NCI-H82 treated with DMSO at 0.1 percent for 48 hours (cell line): Measurements from ENCODE around the gene RAB7A.
"Not testable (repeated sequence)": the region's sequence is repeated elsewhere in the genome, so short reads cannot be mapped to it uniquely, and the experiment has no call there.

Source experiments
- DNase-seq: peaks from one replicate; lab custom pipeline; 2025; ENCODE audit not compliant: unreplicated experiment; lab: John Stamatoyannopoulos, UW

Gene RAB7A

DNA sequence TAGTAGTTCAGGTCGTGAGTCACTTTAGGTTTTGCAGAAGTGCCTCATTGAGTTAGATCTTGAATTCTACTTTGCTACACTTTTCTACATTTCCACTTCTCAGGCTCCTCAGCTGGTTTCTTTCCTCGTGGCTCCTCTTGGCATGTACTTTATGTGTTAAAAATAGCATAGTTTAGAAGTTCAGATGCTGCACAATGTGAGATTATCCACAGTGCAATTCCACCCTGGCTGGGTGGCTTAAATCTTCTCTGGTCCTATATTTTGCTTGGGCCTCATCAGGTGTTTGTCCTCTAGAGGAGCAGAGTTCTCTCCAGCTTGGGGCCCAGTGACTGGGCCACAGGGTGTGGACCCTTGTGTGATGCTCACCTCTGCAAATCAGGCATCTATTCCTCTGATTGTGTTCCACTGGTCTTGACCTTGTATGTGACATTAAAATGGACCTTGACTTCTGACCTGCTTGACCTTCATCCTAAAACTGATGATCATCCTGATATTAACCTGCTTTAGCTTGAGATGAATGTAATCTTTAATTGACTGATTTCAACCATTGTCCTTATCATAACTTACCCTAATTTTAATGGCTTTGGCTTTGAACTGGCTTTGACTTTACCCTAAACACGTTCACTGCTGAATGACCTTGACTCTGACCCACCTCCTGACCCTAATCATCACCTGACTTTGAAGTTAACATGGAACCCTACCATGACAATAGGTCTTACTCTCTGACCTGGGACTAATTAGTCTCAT lies 89.5 kb downstream of the RAB7A start:
- no peak for DNase-seq

DNA sequence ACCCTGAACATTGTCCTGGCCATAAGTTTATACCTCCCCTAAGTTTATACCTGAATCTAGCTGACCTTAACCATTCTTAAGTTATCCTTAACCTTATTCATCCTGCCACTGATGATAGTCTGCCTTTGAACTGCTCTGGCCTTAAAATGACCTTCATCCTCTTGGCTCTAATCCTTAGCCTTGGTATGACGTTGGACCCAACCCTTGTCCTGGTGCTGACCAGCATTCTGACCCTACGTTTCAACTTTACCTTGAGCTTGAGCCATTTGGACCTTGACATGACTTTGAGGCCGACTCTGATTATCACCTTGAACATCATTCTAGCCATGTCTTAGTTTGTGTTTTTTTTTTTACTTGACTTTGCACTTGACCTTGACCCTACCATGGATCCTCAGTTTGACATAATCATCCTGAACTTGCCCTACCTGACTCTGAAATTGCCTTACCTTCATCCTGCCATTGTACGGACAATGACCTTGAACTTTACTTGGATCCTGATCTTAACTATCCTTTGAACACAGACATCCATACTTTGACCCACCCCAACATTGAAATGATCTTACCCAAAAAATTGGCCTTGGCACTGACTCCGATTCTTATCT lies 92.3 kb downstream of the RAB7A start:
- DNase-seq = no peak

GRCh38 chr3:128820252-128820839 lies 94.4 kb downstream of the RAB7A start:
- no peak for DNase-seq

DNA sequence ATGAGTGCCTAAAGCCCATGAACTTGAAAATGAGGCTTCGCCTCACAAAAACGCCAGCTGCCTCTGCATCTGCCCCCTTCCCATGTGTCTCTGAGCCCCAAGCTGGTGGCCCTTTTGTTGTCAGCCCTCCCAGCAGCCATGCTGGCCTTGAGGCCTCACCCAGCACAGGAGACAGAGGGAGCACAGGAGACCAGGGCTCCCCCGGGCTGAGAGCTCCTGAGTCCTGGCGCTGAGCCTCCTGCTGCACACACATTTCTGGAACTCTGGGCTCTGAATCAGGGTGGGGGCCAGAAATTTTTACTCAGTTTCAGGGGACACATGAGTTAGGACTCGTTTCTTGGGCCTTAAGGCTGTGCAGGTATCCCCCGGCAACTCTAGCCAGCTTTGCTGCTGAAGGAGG lies 97.0 kb downstream of the RAB7A start:
- no peak for DNase-seq

DNA sequence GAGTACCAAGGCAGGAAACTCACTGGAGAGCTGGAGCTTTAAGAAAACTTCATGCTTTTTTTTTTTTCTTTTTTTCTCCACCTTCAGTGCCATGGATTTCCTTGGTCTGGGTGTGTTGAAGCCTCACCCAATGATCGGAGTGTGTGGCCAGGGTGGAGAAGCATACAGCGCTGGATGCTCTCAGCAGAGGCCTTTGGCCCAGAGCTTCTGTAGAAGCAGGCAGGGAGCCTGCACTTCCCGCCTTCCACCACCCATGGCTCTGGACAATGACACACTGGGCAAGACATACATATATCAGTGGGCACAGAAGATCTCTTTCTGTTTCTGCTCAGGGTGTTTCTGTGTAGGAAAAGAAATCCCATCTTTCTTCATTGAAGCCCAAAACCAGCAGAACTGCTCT lies 97.6 kb downstream of the RAB7A start:
- no peak for DNase-seq

DNA sequence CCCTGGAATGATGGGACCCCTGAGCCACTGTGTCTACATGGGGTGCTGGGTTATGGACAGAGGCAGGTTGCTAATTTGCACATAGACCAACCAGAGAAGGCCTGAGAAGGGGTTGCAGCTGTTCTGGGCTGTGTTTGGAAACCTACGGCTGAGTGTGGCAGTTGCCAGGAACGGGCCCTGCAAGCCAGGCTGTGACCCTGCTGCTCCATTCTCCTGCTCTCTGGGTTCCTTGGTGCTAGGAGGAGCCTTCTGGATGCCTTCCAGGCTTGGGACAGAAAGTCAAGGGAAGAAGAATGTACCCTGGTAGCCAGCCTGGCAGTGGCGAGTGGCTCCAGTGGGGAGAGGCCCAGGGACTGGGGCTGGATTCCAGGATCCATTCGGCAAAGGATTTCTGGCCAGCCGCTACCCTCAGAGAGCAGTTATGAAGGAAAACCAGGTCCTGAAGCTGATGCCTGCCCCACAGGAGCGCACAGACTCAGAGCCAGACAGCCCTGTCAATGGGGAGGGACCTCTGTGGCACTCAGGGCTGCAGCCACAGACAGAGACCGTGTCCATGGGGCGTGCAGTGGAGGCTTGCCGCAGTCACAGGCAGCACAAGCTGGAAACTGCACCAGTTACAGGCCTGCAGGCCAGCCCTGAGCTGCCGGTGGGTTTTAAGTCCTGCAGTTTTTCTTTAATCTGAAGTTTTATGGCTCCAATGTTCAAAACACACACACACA lies 98.3 kb downstream of the RAB7A start:
- no peak for DNase-seq

DNA sequence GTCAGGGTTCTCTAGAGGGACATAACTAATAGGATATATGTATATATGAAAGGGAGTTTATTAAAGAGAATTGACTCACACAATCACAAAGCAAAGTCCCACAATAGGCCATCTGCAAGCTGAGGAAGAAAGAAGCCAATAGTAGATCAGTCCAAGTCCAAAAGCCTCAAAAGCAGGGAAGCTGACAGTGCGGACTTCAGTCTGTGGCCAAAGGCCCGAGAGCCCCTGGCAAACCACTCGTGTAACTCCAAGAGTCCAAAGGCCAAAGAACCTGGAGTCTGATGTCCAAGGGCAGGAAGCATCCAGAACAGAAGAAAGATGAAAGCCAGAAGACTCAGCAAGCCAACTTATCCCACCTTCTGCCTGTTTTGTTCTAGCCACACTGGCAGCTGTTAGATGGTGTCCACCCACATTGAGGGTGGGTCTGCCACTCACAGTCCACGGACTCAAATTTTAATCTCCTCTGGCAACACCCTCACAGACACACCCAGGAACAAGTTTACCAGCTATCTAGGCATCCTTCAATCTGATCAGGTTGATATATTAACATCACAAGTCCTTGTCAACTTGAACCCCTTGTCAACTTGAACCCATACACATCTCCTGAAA lies 99.2 kb downstream of the RAB7A start:
- DNase-seq = no peak

DNA sequence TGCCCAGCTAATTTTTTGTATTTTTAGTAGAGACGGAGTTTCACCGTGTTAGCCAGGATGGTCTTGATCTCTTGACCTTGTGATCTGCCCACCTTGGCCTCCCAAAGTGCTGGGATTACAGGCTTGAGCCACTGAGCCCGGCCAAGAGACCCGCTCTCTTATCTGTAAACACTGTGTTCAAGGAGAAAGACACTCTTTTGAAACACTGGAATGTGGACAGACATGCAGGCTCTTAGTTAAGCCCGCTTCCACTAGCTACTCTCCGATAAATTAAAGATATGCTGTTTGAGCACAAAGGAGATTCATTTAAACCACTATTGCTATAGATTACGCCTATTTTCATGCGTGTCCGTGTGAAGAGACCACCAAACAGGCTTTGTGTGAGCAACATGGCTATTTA lies 103.1 kb downstream of the RAB7A start:
- DNase-seq = not testable (repeated sequence)

DNA sequence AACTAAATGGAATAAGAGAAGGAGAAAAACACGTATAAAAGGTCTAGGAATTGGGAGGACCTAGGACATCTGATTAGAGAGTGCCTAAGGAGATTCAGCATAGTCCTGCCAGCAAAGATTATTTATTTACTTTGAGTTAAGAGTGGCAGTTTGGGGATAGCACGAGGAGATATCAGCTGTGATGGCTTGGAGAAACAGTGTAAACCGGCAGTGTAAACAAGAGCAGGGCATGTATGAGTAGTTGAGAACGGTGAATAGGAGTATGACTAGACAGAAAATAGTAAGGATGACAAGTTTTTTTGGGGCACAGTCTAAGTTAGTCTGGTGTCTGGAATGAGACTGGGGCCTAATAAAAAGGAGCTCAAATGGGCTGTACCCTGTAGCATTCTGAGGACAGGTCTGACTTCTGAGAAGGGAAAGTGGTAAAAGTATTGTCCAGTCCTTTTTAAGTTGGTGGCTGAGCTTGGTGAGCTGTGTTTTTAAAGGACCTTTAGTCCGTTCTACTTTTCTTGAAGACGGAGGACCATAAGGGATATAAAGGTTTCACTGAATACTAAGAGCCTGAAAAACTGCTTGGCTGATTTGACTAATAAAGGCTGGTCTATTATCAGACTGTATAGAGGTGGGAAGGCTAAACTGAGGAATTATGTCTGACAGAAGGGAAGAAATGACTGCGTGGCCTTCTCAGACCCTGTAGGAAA lies 104.1 kb downstream of the RAB7A start:
- DNase-seq = not testable (repeated sequence)

GRCh38 chr3:128830762-128831161 lies 104.8 kb downstream of the RAB7A start:
- not testable (repeated sequence) for DNase-seq

DNA sequence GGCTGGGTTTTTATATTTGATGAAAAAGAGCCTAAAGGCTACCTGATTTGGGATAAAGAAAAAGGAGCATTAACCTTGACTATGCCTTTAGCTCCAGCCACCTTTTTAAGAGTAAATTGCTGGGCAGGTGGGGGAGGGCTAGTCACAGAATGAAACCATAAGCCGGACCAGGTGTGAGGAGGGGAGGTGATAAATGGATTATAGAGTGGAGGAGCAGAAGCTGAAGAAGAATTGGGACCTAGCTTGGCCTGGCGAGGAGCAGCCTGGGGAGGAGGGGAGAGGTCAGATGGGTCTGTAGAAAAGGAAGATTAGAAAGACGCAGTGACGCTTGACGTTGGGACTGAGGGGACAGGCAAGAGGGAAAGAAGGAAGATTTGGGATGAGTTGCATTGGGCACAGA lies 107.0 kb downstream of the RAB7A start:
- peak; percentile 67 for DNase-seq

DNA sequence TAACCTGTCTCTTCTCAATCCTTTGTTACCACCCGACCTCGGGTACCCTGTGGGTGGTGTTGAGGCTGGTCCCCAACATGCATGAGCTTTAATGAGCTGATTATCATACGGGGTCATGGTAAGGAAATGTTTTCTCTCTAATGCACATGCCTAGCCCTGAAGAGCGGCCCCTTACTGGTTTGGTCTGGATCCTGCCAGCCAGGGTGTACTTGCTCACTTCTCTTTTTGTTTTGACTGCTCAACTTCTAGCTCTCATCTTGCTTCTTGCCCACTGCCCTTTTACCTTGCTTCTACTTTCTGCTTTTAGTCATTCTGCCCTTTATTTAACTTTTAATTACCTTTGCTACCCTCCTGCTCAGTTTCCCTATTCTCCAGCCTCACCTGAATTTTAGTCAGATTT lies 109.1 kb downstream of the RAB7A start:
- no peak for DNase-seq

DNA sequence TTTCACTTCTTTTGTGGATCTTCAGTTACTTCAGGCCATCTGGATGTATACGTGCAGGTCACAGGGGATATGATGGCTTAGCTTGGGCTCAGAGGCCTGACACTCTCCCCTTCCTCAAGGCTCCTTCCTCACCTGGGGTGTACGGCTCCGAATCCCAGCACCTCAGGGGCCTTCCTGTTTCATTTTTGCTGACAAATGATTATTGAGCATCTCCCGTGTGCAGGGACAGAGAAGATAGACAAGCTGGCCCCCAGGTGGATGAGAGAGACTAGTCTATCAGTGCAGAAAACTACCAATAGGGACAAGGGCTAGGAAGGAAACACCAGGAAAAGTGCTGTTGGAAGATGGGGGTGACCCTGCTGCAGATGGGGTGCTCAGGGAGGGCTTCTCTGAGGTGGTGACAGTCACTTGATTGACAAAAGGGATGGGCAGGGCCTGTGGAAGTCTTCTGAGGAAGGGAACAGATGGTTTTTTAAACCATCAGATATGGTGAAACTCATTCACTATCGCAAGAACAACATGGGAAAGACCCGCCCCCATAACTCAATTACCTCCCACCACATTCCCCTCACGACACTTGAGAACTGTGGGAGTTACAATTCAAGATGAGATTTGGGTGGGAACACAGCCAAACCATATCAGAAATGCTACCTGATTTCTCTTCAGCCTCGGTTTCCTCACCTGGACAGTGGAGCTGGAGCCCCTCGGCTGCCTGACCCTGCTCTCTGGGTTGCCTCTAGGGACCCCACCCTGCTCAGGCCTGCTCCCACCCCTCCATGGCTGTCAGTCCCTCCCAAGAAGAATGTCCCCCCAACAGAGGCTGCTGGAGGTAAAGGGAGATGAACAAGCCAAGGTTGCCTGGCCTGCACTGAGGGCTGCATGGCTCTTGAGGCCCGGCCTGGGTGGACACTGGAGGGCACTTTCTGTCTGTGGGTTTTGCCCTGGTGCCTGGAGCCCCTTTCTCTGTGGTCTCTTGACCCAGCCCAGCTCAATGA lies 116.2 kb downstream of the RAB7A start:
- no peak for DNase-seq

- DNase-seq = no peak
Measured at GRCh38 chr3:128844502-128844901, 118.5 kb downstream of the RAB7A start.

DNA sequence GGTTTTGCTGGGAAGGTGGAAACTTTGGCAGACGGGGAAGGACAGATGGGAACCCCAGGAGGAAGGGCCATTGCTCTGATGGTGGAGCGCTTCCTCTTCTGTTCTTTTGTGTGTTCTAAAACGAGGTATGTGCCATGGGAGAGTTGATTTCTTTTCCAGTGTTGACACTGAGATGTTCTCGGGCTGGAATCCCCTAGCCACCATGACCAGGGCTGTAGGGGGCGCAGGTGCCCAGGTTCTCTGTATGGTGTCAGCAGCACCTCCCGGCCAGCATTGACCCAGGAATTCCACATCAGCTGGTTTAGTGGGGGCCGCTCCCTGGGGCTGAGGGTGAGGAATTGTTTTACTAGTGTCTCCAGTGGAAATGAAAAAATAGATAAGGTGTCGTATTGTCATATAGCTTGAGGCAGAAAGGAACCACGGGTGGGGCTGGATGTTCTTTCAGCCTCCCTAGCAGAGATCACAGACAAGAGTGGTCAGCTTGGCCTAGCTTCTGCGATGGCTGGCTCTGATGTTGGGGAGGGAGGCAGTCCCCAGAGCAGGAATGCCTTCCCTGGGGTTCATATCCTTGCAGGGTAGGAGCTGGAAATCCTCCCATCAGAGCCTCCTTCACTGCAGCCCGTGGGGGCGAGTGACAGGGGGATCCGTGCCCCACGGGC lies 119.3 kb downstream of the RAB7A start:
- no peak for DNase-seq

- DNase-seq = peak; percentile 72
Measured at GRCh38 chr3:128845778-128846485, 119.9 kb downstream of the RAB7A start.

GRCh38 chr3:128846486-128846891 lies 120.5 kb downstream of the RAB7A start:
- DNase-seq = no peak

DNA sequence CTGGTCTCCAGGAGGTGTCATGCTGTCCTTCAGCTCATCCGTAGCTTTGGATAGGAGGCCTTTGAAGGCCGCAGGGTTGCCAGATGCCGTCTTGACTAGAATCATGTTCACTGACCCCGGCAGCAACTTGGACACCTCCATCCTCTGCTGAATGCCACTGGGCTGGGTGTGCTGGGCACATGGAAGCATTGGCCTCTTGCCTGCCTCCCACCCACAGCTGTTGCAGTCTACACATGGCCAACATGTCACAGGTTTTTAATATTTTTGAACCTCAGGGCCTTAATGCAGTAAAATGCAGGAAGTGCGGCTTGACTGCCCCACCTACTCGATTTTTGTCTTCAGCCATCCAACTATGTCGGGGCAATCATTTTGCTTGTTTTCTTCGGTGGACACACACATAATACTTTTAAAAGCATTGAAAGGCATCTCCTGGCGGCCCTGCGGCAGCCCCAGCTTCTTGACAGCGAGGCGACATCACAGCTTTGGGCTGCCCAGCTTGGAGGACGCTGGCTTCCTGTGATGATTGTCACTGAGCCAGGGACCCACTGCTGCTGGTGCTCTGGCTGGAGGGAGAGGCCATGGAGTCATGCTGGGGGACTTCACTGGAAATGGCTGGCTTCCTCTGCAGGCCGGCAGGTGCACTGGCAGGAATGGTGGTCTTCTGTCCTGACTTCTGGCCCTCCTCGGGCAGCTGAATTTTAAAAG lies 121.8 kb downstream of the RAB7A start:
- DNase-seq = no peak
